ENCODE results near the gene STK35.

DNA sequence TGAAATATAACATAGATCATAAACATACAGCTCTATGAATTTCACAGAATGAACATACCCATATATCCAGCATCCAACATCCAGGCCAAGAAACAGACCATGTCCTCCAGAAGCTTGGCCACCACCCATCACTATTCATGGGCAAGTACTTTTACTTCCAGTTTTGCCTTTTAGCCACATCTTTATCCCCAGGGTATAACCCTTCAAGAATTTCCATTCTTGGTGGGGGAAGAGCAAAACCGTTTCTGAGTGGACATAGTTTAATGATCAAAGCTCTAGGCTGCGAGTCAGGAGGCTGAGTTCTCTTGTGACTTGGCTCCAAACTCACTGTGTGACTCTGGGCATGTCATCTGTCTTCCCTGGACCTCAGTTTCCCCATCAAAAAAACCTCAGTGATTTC, 78.3 kb downstream of the STK35 start:
- TF ChIP-seq NFATC3 (CRISPR knock-in tag; IDR thresholded peaks at IDR 0.05), result no peak
- TF ChIP-seq KDM1A (CRISPR knock-in tag; IDR thresholded peaks at IDR 0.05), result no peak
- no peak for TF ChIP-seq SIN3A (IDR thresholded peaks at IDR 0.05; ENCODE audit: borderline replicate concordance, low read depth, low read length)
- TF ChIP-seq, protein P1, sequence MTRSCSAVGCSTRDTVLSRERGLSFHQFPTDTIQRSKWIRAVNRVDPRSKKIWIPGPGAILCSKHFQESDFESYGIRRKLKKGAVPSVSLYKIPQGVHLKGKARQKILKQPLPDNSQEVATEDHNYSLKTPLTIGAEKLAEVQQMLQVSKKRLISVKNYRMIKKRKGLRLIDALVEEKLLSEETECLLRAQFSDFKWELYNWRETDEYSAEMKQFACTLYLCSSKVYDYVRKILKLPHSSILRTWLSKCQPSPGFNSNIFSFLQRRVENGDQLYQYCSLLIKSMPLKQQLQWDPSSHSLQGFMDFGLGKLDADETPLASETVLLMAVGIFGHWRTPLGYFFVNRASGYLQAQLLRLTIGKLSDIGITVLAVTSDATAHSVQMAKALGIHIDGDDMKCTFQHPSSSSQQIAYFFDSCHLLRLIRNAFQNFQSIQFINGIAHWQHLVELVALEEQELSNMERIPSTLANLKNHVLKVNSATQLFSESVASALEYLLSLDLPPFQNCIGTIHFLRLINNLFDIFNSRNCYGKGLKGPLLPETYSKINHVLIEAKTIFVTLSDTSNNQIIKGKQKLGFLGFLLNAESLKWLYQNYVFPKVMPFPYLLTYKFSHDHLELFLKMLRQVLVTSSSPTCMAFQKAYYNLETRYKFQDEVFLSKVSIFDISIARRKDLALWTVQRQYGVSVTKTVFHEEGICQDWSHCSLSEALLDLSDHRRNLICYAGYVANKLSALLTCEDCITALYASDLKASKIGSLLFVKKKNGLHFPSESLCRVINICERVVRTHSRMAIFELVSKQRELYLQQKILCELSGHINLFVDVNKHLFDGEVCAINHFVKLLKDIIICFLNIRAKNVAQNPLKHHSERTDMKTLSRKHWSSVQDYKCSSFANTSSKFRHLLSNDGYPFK (CRISPR knock-in tag; IDR thresholded peaks at IDR 0.05; ENCODE audit: borderline replicate concordance), result no peak
- no peak for TF ChIP-seq POLR2A (IDR thresholded peaks at IDR 0.05; ENCODE audit: insufficient read depth in 1 of 2, low read depth in 2 of 2, low read length in 2 of 2)

All from HepG2 (cell line).